Naive thymus-derived CD8-positive, alpha-beta T cell (primary cell): Measurements from ENCODE around the gene BABAM1. TPM values are rescaled to one million over a fixed set of nuclear protein-coding genes. Genes with fewer than 3 reads are reported as not detected.

Experiments
- ATAC-seq, 2 donors: fragments of 150-1000 bp; cut with Tn5 transposase in 1 of 2; sonication (Bioruptor Pico), chemical (Tn5 transposase) in 1 of 2; 1 replicate in 1 of 2; 2 replicates in 1 of 2; pipeline ENCODE4 v1.10.0; 2021; ENCODE audit warnings: mild to moderate bottlenecking in 2 of 2, moderate library complexity in 2 of 2
- POLR2A ChIA-PET: fragments of 350-600 bp; sonication (Branson Sonifier 250); formaldehyde crosslinking; loops from one replicate; lab custom pipeline; 2021; ENCODE audit warnings: antibody characterized with exemption; lab: Charles Lee
- DNase-seq, 10 donors: peaks; one replicate each; pipeline versions ENCODE4 v3.0.0 to v3.0.0-alpha.2; 2020 to 2022
- H3K27ac Mint-ChIP-seq, 10 donors: one replicate each; pipeline ENCODE4 v1.8.0; 2020 to 2022; ENCODE audit warnings: mild to moderate bottlenecking in 10 of 10, mixed read lengths in 10 of 10, moderate library complexity in 4 of 10, inconsistent platforms in 1 of 10
- H3K27me3 Mint-ChIP-seq, 5 donors: one replicate each; pipeline ENCODE4 v1.8.0; 2021 to 2022; ENCODE audit warnings: mixed read lengths in 5 of 5
- H3K36me3 Mint-ChIP-seq, 3 donors: one replicate each; pipeline ENCODE4 v1.8.0; 2020 to 2022; ENCODE audit warnings: mixed read lengths in 3 of 3, mild to moderate bottlenecking in 2 of 3, inconsistent platforms in 1 of 3
- H3K4me1 Mint-ChIP-seq, 4 donors: one replicate each; pipeline ENCODE4 v1.8.0; 2021 to 2022; ENCODE audit warnings: mixed read lengths in 4 of 4
- H3K4me3 Mint-ChIP-seq, 10 donors: one replicate each; pipeline ENCODE4 v1.8.0; 2020 to 2022; ENCODE audit warnings: mild to moderate bottlenecking in 10 of 10, mixed read lengths in 10 of 10, moderate library complexity in 6 of 10, inconsistent platforms in 1 of 10
- H3K9me3 Mint-ChIP-seq, 9 donors: one replicate each; pipeline ENCODE4 v1.8.0; 2020 to 2022; ENCODE audit warnings: mixed read lengths in 9 of 9, mild to moderate bottlenecking in 3 of 9, inconsistent platforms in 1 of 9, moderate library complexity in 1 of 9
- polyA plus RNA-seq, 3 donors: library from polyadenylated mRNA; unstranded; fragments of 300-500 nt; fragmentation: Illumina TruSeq; gene quantifications; one replicate each; pipeline ENCODE4 v1.2.3, GENCODE V29; 2021
- total RNA-seq, 8 experiments: library from RNA in 2 of 8; stranded (reverse) in 2 of 8; gene quantifications; one replicate each; pipeline ENCODE4 v1.2.3 and lab custom pipeline; 2021 to 2026

Gene BABAM1
- total and polyA plus RNA-seq, 5 experiments from 2014 or later = 102 to 106 (median 105) TPM

- H3K27me3 Mint-ChIP-seq = no peaks in the 10 kb centered on the region
- POLR2A ChIA-PET = interaction anchor here (0.7 to 2.8 kb wide), 9 partner anchors 9 to 1857 kb away, joined by 4 to 10 read pairs (median 4); partner anchors contain the start of gene BABAM1
- peak overlapping the region; percentile 82 to 94 (median 91) for H3K4me3 Mint-ChIP-seq
- no peaks in the 10 kb centered on the region for H3K9me3 Mint-ChIP-seq
- peaks cover 0 to 1% (median 0%) of the 10 kb centered on the region in 3 donors for H3K36me3 Mint-ChIP-seq
- ATAC-seq (no peak), DNase-seq (no peak)
- peak overlapping the region in 9 of 10 donors; percentile 69 to 94 (median 93) for H3K27ac Mint-ChIP-seq
- peaks cover 30 to 67% (median 63%) of the 10 kb centered on the region in 4 donors for H3K4me1 Mint-ChIP-seq
Observed at GRCh38 chr19:17306285-17306714, 39.1 kb downstream of the BABAM1 start.

- Mint-ChIP-seq H3K4me3 (peak overlapping the region; percentile 27 to 94 (median 57)), H3K27ac (peak overlapping the region in 7 of 10 donors; percentile 24 to 79 (median 74))
- POLR2A ChIA-PET = interaction anchor here (0.6 to 2.3 kb wide), 5 partner anchors 16 to 177 kb away, joined by 3 to 21 read pairs (median 4); partner anchors contain the start of gene MVB12A
Observed at GRCh38 chr19:17307876-17308377, 40.7 kb downstream of the BABAM1 start.

GRCh38 chr19:17309198-17309964, 42.1 kb downstream of the BABAM1 start, which contains the start of gene DDA1:
TSS of gene DDA1 (plus strand) at chr19:17309563. CDS start at chr19:17309655, 92 bp downstream.
- H3K4me3 Mint-ChIP-seq = peak within 1 kb of the TSS; percentile 93 to 100 (median 98)
- peaks cover 28 to 56% (median 54%) of the 10 kb centered on the region in 4 donors for H3K4me1 Mint-ChIP-seq
- ATAC-seq (peak; percentile 82 to 88), DNase-seq (peak; percentile 92 to 100 (median 99))
- H3K9me3 Mint-ChIP-seq = no peaks in the 10 kb centered on the region
- POLR2A ChIA-PET = interaction anchor here (0.5 to 2.3 kb wide), 21 partner anchors 8 to 1799 kb away, joined by 3 to 36 read pairs (median 4); partner anchors contain the start of genes ANO8, BABAM1, HAUS8 and MVB12A
- H3K36me3 Mint-ChIP-seq = peaks cover 0 to 16% (median 0%) of the 10 kb centered on the region in 3 donors
- H3K27me3 Mint-ChIP-seq = no peaks in the 10 kb centered on the region
- peak within 1 kb of the TSS; percentile 87 to 98 (median 95) for H3K27ac Mint-ChIP-seq

More at GRCh38 chr19:17307876-17308377, 40.7 kb downstream of the BABAM1 start:
- DNase-seq = no peak
- Mint-ChIP-seq H3K27me3 (no peaks in the 10 kb centered on the region), H3K4me1 (peaks cover 31 to 67% (median 63%) of the 10 kb centered on the region in 4 donors), H3K36me3 (peaks cover 0 to 7% (median 0%) of the 10 kb centered on the region in 3 donors), H3K9me3 (no peaks in the 10 kb centered on the region)
- ATAC-seq = no peak

GRCh38 chr19:17309965-17310461, 42.8 kb downstream of the BABAM1 start:
- H3K4me3 Mint-ChIP-seq = peak overlapping the region; percentile 93 to 100 (median 98)
- ATAC-seq (no peak), DNase-seq (peak in 1 of 10 donors; percentile 34)
- POLR2A ChIA-PET = interaction anchor here (1.2 to 2.1 kb wide), 5 partner anchors 11 to 234 kb away, joined by 3 to 36 read pairs (median 5); partner anchors contain the start of genes ANO8, BABAM1, HAUS8 and MYO9B
- peaks cover 24 to 50% (median 48%) of the 10 kb centered on the region in 4 donors for H3K4me1 Mint-ChIP-seq
- H3K27ac Mint-ChIP-seq = peak overlapping the region; percentile 80 to 98 (median 95)
- peaks cover 0 to 19% (median 0%) of the 10 kb centered on the region in 3 donors for H3K36me3 Mint-ChIP-seq
- no peaks in the 10 kb centered on the region for H3K9me3 Mint-ChIP-seq
- no peaks in the 10 kb centered on the region for H3K27me3 Mint-ChIP-seq

GRCh38 chr19:17311455-17312188, 44.4 kb downstream of the BABAM1 start:
- POLR2A ChIA-PET = no interaction called here
- no peak for DNase-seq

GRCh38 chr19:17312189-17313113, 45.2 kb downstream of the BABAM1 start:
- Mint-ChIP-seq H3K36me3 (peaks cover 0 to 41% (median 6%) of the 10 kb centered on the region in 3 donors), H3K27ac (peak overlapping the region in 3 of 10 donors; percentile 20 to 79 (median 49)), H3K9me3 (no peaks in the 10 kb centered on the region), H3K4me1 (peaks cover 25 to 39% (median 35%) of the 10 kb centered on the region in 4 donors), H3K4me3 (no peak overlapping the region), H3K27me3 (no peaks in the 10 kb centered on the region)
- DNase-seq (no peak), ATAC-seq (no peak)
- POLR2A ChIA-PET = no interaction called here

More at GRCh38 chr19:17311455-17312188, 44.4 kb downstream of the BABAM1 start:
- Mint-ChIP-seq H3K9me3 (no peaks in the 10 kb centered on the region), H3K4me3 (peak overlapping the region; percentile 38 to 100 (median 58)), H3K4me1 (peaks cover 25 to 44% (median 38%) of the 10 kb centered on the region in 4 donors), H3K27ac (peak overlapping the region in 6 of 10 donors; percentile 19 to 87 (median 76)), H3K27me3 (no peaks in the 10 kb centered on the region), H3K36me3 (peaks cover 0 to 33% (median 6%) of the 10 kb centered on the region in 3 donors)
- no peak for ATAC-seq

- DNase-seq = no peak
- H3K27me3 Mint-ChIP-seq = no peaks in the 10 kb centered on the region
- peaks cover 0 to 52% (median 6%) of the 10 kb centered on the region in 3 donors for H3K36me3 Mint-ChIP-seq
- ATAC-seq = no peak
- H3K9me3 Mint-ChIP-seq = no peaks in the 10 kb centered on the region
- H3K27ac Mint-ChIP-seq = peak overlapping the region in 1 of 10 donors; percentile 52
- H3K4me3 Mint-ChIP-seq = peak overlapping the region in 1 of 10 donors; percentile 20
- POLR2A ChIA-PET = interaction anchor here (0.7 kb wide), 2 partner anchors 9 to 13 kb away, joined by 3 read pairs; no protein-coding TSS in a partner anchor
- H3K4me1 Mint-ChIP-seq = peaks cover 19 to 29% (median 25%) of the 10 kb centered on the region in 4 donors
Observed at GRCh38 chr19:17314007-17314593, 46.9 kb downstream of the BABAM1 start.

GRCh38 chr19:17318966-17319365, 51.7 kb downstream of the BABAM1 start:
- ATAC-seq (no peak), DNase-seq (no peak)
- Mint-ChIP-seq H3K27me3 (no peaks in the 10 kb centered on the region), H3K27ac (peak overlapping the region in 1 of 10 donors; percentile 5), H3K9me3 (no peaks in the 10 kb centered on the region), H3K4me1 (peaks cover 4 to 14% (median 9%) of the 10 kb centered on the region in 4 donors), H3K4me3 (no peak overlapping the region), H3K36me3 (peaks cover 0 to 67% (median 9%) of the 10 kb centered on the region in 3 donors)
- POLR2A ChIA-PET = no interaction called here

- POLR2A ChIA-PET = no interaction called here
- H3K36me3 Mint-ChIP-seq = peaks cover 0 to 62% (median 9%) of the 10 kb centered on the region in 3 donors
- peaks cover 4 to 14% (median 9%) of the 10 kb centered on the region in 4 donors for H3K4me1 Mint-ChIP-seq
- H3K9me3 Mint-ChIP-seq = no peaks in the 10 kb centered on the region
- DNase-seq (no peak), ATAC-seq (no peak)
- no peak overlapping the region for H3K4me3 Mint-ChIP-seq
- peak overlapping the region in 2 of 10 donors; percentile 9 to 15 for H3K27ac Mint-ChIP-seq
- H3K27me3 Mint-ChIP-seq = no peaks in the 10 kb centered on the region
Observed at GRCh38 chr19:17319473-17320238, 52.4 kb downstream of the BABAM1 start.

GRCh38 chr19:17320435-17320834, 53.2 kb downstream of the BABAM1 start:
- DNase-seq = no peak
- ATAC-seq = no peak
- Mint-ChIP-seq H3K27ac (no peak overlapping the region), H3K27me3 (no peaks in the 10 kb centered on the region), H3K9me3 (no peaks in the 10 kb centered on the region), H3K4me1 (peaks cover 4 to 14% (median 9%) of the 10 kb centered on the region in 4 donors), H3K4me3 (no peak overlapping the region), H3K36me3 (peaks cover 0 to 59% (median 9%) of the 10 kb centered on the region in 3 donors)
- POLR2A ChIA-PET = interaction anchor here (0.6 to 1.2 kb wide), 4 partner anchors 10 to 158 kb away, joined by 3 to 5 read pairs (median 3); partner anchors contain the start of gene DDA1
